GM12878 (cell line): ENCODE measurements around the gene LMTK3. TPM values are rescaled to one million over a fixed set of nuclear protein-coding genes. Genes with fewer than 3 reads are reported as not detected.
A peak's percentile ranks its signal among the peaks of the same experiment; 100 is the strongest.

Source experiments
- ATAC-seq: fragments of 200-7000 bp; cut with Tn5 transposase; 3 replicates; pipeline ENCODE4 v1.9.1; 2020; ENCODE audit warnings: mild to moderate bottlenecking, moderate library complexity
- BruUV-seq: library from RNA; stranded (reverse); fragments of 400-500 nt; replicated peaks from 2 replicates; lab custom pipeline; 2021; lab: Mats Ljungman, UMichigan
- CTCF ChIA-PET: fragments of 300-600 bp; sonication (Branson Sonifier 250); formaldehyde crosslinking; extraction: SDS; loops from one replicate; lab custom pipeline; 2021; ENCODE audit warnings: inconsistent platforms; lab: Yijun Ruan, JAX
- POLR2A ChIA-PET: fragments of 350-600 bp; formaldehyde crosslinking; extraction: SDS; loops from one replicate; lab custom pipeline; 2021; ENCODE audit warnings: inconsistent platforms; lab: Charles Lee
- RAD21 ChIA-PET: fragments of 300-600 bp; sonication (Branson Sonifier 250); formaldehyde crosslinking; loops from one replicate; lab custom pipeline; 2023; ENCODE audit warnings: antibody characterized with exemption; ENCODE audit not compliant: unreplicated experiment; lab: Charles Lee
- SMC1A ChIA-PET: fragments of 300-600 bp; sonication (Branson Sonifier 250); formaldehyde crosslinking; loops from one replicate; lab custom pipeline; 2023; ENCODE audit not compliant: unreplicated experiment, uncharacterized antibody; lab: Charles Lee
- DNase-seq: peaks from one replicate; pipeline ENCODE4 v3.0.0-alpha.2; 2011; ENCODE audit warnings: low read depth, low spot score
- FAIRE-seq: peaks from 3 replicates; lab custom pipeline; 2011; peaks lifted over from hg19 to GRCh38; lab: Jason Lieb, UNC
- H2AFZ ChIP-seq: 2 replicates; pipeline ENCODE4 v1.6.0; 2011; ENCODE audit warnings: low read depth, low read length, control low read depth; ENCODE audit not compliant: control insufficient read depth
- H3K27ac ChIP-seq: 2 replicates; pipeline ENCODE4 v1.5.1; 2011; ENCODE audit warnings: control low read depth; ENCODE audit not compliant: control insufficient read depth, insufficient read depth
- H3K27me3 ChIP-seq, 2 experiments: replicated peaks in 1 of 2; 2 replicates each; pipeline versions ENCODE4 v1.6.0 to v1.6.1; 2011; ENCODE audit warnings: low read length in 1 of 2; ENCODE audit not compliant: control insufficient read depth in 2 of 2, insufficient read depth in 2 of 2
- H3K36me3 ChIP-seq, 2 experiments: 2 replicates each; pipeline ENCODE4 v1.5.1; 2011; ENCODE audit warnings: low read length in 1 of 2; ENCODE audit not compliant: control insufficient read depth in 2 of 2, insufficient read depth in 2 of 2
- H3K4me1 ChIP-seq: 2 replicates; pipeline ENCODE4 v1.6.1; 2011; ENCODE audit warnings: mild to moderate bottlenecking, low read length, moderate library complexity, mixed read lengths; ENCODE audit not compliant: control insufficient read depth, insufficient read depth
- H3K4me2 ChIP-seq: 2 replicates; pipeline ENCODE4 v1.6.0; 2011; ENCODE audit warnings: control low read depth; ENCODE audit not compliant: control insufficient read depth, insufficient read depth
- H3K4me3 ChIP-seq: fragments of 200-600 bp; sonication (generic); 2 replicates; pipeline ENCODE4 v1.5.1; 2016
- H3K79me2 ChIP-seq: 2 replicates; pipeline ENCODE4 v1.6.0; 2011; ENCODE audit warnings: low read length; ENCODE audit not compliant: control insufficient read depth, insufficient read depth
- H3K9ac ChIP-seq: 2 replicates; pipeline ENCODE4 v1.8.0; 2011; ENCODE audit warnings: low read length, control low read depth, mixed read lengths; ENCODE audit not compliant: control insufficient read depth, insufficient read depth
- H3K9me3 ChIP-seq: replicated peaks from 3 replicates; pipeline ENCODE4 v1.5.1; 2011; ENCODE audit warnings: mild to moderate bottlenecking, low read length; ENCODE audit not compliant: control insufficient read depth, insufficient read depth
- H4K20me1 ChIP-seq: 2 replicates; pipeline ENCODE4 v1.6.0; 2011; ENCODE audit not compliant: control insufficient read depth, insufficient read depth
- BACH1 ChIP-seq: fragments of 450-650 bp; IDR thresholded peaks from 2 replicates; pipeline ENCODE4 v1.6.1; 2017; ENCODE audit warnings: mild to moderate bottlenecking, borderline replicate concordance
- BRCA1 ChIP-seq: IDR thresholded peaks from 2 replicates; pipeline ENCODE4 v1.6.1; 2011; ENCODE audit warnings: low read depth, low read length, improper control_type of control experiment
- EZH2 ChIP-seq: IDR thresholded peaks from 2 replicates; pipeline ENCODE4 v1.6.1; 2012; ENCODE audit warnings: low read depth, mild to moderate bottlenecking, control low read depth, inconsistent platforms, low read length, borderline replicate concordance; ENCODE audit not compliant: control insufficient read depth
- FOXM1 ChIP-seq: IDR thresholded peaks from 2 replicates; pipeline ENCODE4 v1.6.1; 2012; ENCODE audit warnings: low read depth, mild to moderate bottlenecking, inconsistent platforms, low read length, moderate library complexity
- NFIC ChIP-seq: IDR thresholded peaks from 2 replicates; pipeline ENCODE4 v1.6.1; 2012; ENCODE audit warnings: low read depth, mild to moderate bottlenecking, inconsistent platforms, low read length, moderate library complexity
- YY1 ChIP-seq: IDR thresholded peaks from 2 replicates; pipeline ENCODE4 v1.6.1; 2011; ENCODE audit warnings: low read depth, mild to moderate bottlenecking, low read length
- ZNF207 ChIP-seq: fragments of 450-650 bp; IDR thresholded peaks from 2 replicates; pipeline ENCODE4 v1.6.1; 2014; ENCODE audit warnings: antibody characterized with exemption, mild to moderate bottlenecking, borderline replicate concordance
- ZNF24 ChIP-seq: fragments of 450-650 bp; IDR thresholded peaks from 2 replicates; pipeline ENCODE4 v1.6.1; 2017; ENCODE audit warnings: antibody characterized with exemption, mild to moderate bottlenecking
- ZSCAN29 ChIP-seq: fragments of 450-650 bp; IDR thresholded peaks from 2 replicates; pipeline ENCODE4 v1.6.1; 2017; ENCODE audit warnings: mild to moderate bottlenecking, moderate library complexity
- WGBS: methylation state at CpG from one replicate; pipeline ENCODE4 v1.1.6; 2016; ENCODE audit warnings: low lambda C conversion rate; ENCODE audit not compliant: insufficient replicate concordance, insufficient coverage; ENCODE audit errors: missing lambda C conversion rate; 5-methylcytosine and 5-hydroxymethylcytosine counted together
- in situ Hi-C: fragments of 300-500 bp; cut with MboI; formaldehyde crosslinking; loops from 9 replicates; pipeline ENCODE4 v1.14.3; 2018; ENCODE audit warnings: mixed read lengths
- intact Hi-C: fragments of 100-400 bp; cut with micrococcal nuclease; formaldehyde crosslinking; loops from one replicate; pipeline ENCODE4 v1.14.2; 2022; ENCODE audit not compliant: unreplicated experiment
- polyA plus RNA-seq, 11 experiments: library from polyadenylated mRNA; depleted of rRNA in 4 of 11; unstranded in 6 of 11; stranded (reverse) in 5 of 11; fragments of >200 nt; fragmentation: Nextera tagmentation in 4 of 11; fragmentation: Illumina TruSeq in 1 of 11; extraction: Ambion mirVana in 4 of 11; extraction: Trizol in 1 of 11; gene quantifications; 1 replicate in 1 of 11; 2 replicates in 10 of 11; pipeline versions ENCODE4 v1.2.1 to v1.2.3, GENCODE V29; 2011 to 2016; ENCODE audit warnings: inconsistent platforms in 2 of 11, missing spikeins in 2 of 11, low read depth in 1 of 11
- total RNA-seq, 4 experiments: library from RNA; depleted of rRNA in 3 of 4; stranded (reverse); fragments of >200 nt in 3 of 4; fragmentation: Illumina TruSeq in 1 of 4; extraction: Trizol in 1 of 4; gene quantifications; 2 replicates each; pipeline versions ENCODE4 v1.2.1 to v1.2.3, GENCODE V29; 2013 to 2021
- TF ChIP-seq, protein P1 (sequence below): IDR thresholded peaks from 2 replicates; pipeline ENCODE4 v1.6.1; 2012; ENCODE audit warnings: low read depth, low read length, improper control_type of control experiment
- TF ChIP-seq, protein P2 (sequence below): IDR thresholded peaks from 2 replicates; pipeline ENCODE4 v1.6.1; 2011; ENCODE audit warnings: borderline replicate concordance, low read depth, mild to moderate bottlenecking, moderate library complexity, low read length; ENCODE audit not compliant: insufficient read depth, poor library complexity, severe bottlenecking

The LMTK3 gene
- total and polyA plus RNA-seq, 10 of the 15 experiments (the other 5 are each of a cell fraction or from before 2014, with no cell fraction given): under 0.01 to 0.28 (median 0.04) TPM; not detected in 3

DNA sequence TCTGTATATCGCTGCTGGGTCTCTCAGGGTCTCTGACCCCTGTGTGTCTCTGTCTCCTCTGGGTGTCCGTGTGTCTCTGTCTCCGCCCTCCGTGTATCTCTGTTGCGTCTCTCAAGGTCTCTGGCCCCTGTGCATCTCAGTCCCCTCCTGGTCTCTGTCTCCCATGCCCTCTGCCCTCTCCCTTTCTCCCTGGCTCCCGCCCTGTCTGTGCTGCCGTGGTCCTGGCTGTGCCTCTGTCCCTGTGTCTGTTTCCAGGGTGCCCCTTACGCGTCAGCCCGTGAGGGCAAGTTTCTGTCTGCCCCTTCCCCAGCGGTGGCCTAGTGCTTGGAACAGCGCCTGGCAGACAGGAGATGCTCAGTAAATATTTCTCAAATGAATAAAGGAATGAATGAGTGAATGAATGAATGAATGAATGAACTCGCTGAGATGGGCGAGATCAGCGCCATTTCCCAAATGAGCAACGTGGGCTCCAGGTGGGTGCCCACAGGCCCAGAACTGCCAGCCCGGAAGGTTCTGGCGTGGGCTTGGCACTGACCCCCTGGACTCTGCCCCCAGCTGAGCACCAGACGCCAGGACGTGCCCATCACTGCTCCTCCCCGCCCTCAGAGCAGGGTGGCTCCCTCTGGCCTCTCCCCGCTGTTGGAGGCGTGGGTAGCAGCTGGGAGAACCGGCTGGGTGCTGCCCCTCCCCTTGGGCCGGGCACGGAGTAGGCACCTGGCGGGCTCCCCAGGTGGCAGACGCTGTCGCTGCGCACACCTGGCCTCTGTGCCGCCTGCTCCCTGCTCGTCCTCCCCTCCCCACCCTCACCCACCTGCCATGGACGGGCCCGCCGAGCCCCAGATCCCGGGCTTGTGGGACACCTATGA, 40.0 kb upstream of the LMTK3 start, which contains the start of gene SULT2B1:
SULT2B1 (plus strand) TSS at position 736 of the 866 bp plus-strand sequence; CDS start at position 817, 81 bp downstream.
- no peak for ATAC-seq
- in situ Hi-C loops: loop anchor here (25.0 kb wide), 1 partner anchor 689 kb away; the partner anchor contains the start of gene TPRX2
- H3K4me1 ChIP-seq: no peaks in the 10 kb centered on the region
- ChIA-PET CTCF (interaction anchor here (1.0 kb wide), 1 partner anchor 62 kb away, joined by 3 read pairs; no protein-coding TSS in a partner anchor), POLR2A (interaction anchor here (0.6 kb wide), 1 partner anchor 442 kb away, joined by 3 read pairs; the partner anchor contains the start of gene RUVBL2), SMC1A (no interaction called here), RAD21 (no interaction called here)
- no peak within 1 kb of the TSS for H3K27ac ChIP-seq
- H3K9ac ChIP-seq: no peak within 1 kb of the TSS
- TF ChIP-seq ZNF24: peak; percentile 86
- TF ChIP-seq ZNF207: no peak
- TF ChIP-seq, protein P1, sequence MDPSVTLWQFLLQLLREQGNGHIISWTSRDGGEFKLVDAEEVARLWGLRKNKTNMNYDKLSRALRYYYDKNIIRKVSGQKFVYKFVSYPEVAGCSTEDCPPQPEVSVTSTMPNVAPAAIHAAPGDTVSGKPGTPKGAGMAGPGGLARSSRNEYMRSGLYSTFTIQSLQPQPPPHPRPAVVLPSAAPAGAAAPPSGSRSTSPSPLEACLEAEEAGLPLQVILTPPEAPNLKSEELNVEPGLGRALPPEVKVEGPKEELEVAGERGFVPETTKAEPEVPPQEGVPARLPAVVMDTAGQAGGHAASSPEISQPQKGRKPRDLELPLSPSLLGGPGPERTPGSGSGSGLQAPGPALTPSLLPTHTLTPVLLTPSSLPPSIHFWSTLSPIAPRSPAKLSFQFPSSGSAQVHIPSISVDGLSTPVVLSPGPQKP: no peak
- no peak within 1 kb of the TSS for H3K4me2 ChIP-seq
- no peak for DNase-seq
- H3K36me3 ChIP-seq: no peaks in the 10 kb centered on the region
- FAIRE-seq: no peak
- WGBS: 39% methylated on average over 32 of the region's 36 CpGs
- no TSS peak for BruUV-seq
- H3K79me2 ChIP-seq: no peaks in the 10 kb centered on the region
- no peaks in the 10 kb centered on the region for H3K9me3 ChIP-seq
- intact Hi-C loops: no loop called here
- H2AFZ ChIP-seq: no peak within 1 kb of the TSS
- H3K4me3 ChIP-seq: no peak within 1 kb of the TSS
- H4K20me1 ChIP-seq: no peaks in the 10 kb centered on the region
- no peaks in the 10 kb centered on the region; a peak in 1 of 4 replicates for H3K27me3 ChIP-seq

DNA sequence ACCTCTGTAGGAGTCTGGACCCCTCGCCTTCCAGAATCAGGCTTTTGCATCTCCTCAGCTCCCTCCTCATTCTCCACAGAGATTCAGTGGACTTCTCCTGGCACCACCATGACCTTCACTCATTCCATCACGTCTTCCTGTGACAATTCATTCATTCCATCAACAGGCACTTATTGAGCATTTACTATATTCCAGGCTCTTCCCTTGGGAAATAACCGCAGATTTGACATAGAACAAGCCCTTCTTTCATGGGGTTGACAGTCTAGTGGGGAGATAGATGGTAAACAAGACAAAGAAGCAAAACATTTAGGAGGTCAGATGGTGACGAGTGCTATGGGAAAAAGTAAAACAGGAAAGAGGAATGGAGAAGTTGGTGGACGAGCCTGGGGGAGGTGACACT, 37.7 kb upstream of the LMTK3 start:
- H3K9me3 ChIP-seq: no peaks in the 10 kb centered on the region
- no peak overlapping the region for H3K9ac ChIP-seq
- H2AFZ ChIP-seq: no peak overlapping the region
- ATAC-seq (no peak), DNase-seq (no peak)
- RAD21 ChIA-PET: no interaction called here
- no peak overlapping the region for H3K4me2 ChIP-seq
- no peaks in the 10 kb centered on the region for H3K4me1 ChIP-seq
- H3K27ac ChIP-seq: no peak overlapping the region
- H3K79me2 ChIP-seq: no peaks in the 10 kb centered on the region
- TF ChIP-seq, protein P2, sequence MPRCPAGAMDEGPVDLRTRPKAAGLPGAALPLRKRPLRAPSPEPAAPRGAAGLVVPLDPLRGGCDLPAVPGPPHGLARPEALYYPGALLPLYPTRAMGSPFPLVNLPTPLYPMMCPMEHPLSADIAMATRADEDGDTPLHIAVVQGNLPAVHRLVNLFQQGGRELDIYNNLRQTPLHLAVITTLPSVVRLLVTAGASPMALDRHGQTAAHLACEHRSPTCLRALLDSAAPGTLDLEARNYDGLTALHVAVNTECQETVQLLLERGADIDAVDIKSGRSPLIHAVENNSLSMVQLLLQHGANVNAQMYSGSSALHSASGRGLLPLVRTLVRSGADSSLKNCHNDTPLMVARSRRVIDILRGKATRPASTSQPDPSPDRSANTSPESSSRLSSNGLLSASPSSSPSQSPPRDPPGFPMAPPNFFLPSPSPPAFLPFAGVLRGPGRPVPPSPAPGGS: no peak
- TF ChIP-seq EZH2: no peak
- no peak for TF ChIP-seq BRCA1
- TF ChIP-seq YY1: no peak
- no peak for TF ChIP-seq NFIC
- no peak for TF ChIP-seq BACH1
- TF ChIP-seq FOXM1: no peak
- no peak for TF ChIP-seq ZSCAN29
- TF ChIP-seq, all 136 proteins: peak for 0
- in situ Hi-C loops: no loop called here
- intact Hi-C loops: no loop called here
- H3K4me3 ChIP-seq: no peak overlapping the region
- H3K36me3 ChIP-seq: no peaks in the 10 kb centered on the region
- no peaks in the 10 kb centered on the region for H4K20me1 ChIP-seq
- 8% methylated on average over 5 of the region's 5 CpGs for WGBS
- POLR2A ChIA-PET: no interaction called here
- SMC1A ChIA-PET: no interaction called here
- H3K27me3 ChIP-seq: no peaks in the 10 kb centered on the region; a peak in 1 of 4 replicates
- CTCF ChIA-PET: no interaction called here
- no TSS peak for BruUV-seq
- FAIRE-seq: no peak
